Mammary epithelial cell (primary cell): Measurements from ENCODE around the gene FBXO17.
"Not testable (repeated sequence)": the region's sequence is repeated elsewhere in the genome, so short reads cannot be mapped to it uniquely, and the experiment has no call there.

Experiments
- CTCF ChIP-seq, 2 donors: IDR thresholded peaks in 1 of 2; conservative IDR thresholded peaks in 1 of 2; 2 replicates each; pipeline ENCODE4 v1.5.1; 2011 to 2012; ENCODE audit warnings: inconsistent platforms in 2 of 2, low read length in 2 of 2, mild to moderate bottlenecking in 2 of 2, control low read depth in 1 of 2, low read depth in 1 of 2; ENCODE audit not compliant: insufficient read depth in 1 of 2; ENCODE audit errors: extremely low read depth in 1 of 2
- EZH2 ChIP-seq: IDR thresholded peaks from 2 replicates; pipeline ENCODE4 v1.6.1; 2012; ENCODE audit warnings: low read length, inconsistent platforms, borderline replicate concordance

GRCh38 chr19:38988627-38989026 is 13.1 kb upstream of the FBXO17 start:
- TF ChIP-seq CTCF (conservative IDR thresholded peaks at IDR 0.05 in 1 of 2, IDR thresholded peaks at IDR 0.05 in 1 of 2; ENCODE audit: extremely low read depth in 1 of 2, insufficient read depth in 1 of 2, low read depth in 1 of 2, low read length in 2 of 2); EZH2: not testable (repeated sequence)
